NCI-H2196 treated with DMSO at 0.1 percent for 48 hours (cell line): ENCODE data around the gene USP53.
"Not testable (repeated sequence)": the region's sequence is repeated elsewhere in the genome, so short reads cannot be mapped to it uniquely, and the experiment has no call there.

Experiments used
- DNase-seq: peaks from one replicate; lab custom pipeline; 2025; ENCODE audit not compliant: unreplicated experiment; lab: John Stamatoyannopoulos, UW

Gene USP53

DNA sequence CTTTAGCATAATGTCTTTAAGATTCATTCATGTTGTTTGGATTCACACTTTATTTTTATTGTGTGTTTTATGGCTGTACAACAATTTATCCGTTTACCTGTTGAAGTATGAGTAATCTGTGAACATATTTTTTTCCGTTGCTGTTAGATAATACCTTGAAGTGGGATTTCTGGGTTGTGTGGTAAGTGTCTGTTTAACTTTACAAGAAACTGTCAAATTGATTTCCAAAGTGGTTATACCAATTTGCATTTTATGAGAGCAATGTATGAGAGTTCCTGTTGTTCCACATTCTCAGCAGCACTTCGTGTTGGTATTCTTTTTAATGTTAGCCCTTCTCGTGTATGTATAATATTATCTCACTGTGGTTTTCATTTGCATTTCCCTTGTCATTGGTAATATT is 53.6 kb downstream of the USP53 start:
- DNase-seq: no peak

DNA sequence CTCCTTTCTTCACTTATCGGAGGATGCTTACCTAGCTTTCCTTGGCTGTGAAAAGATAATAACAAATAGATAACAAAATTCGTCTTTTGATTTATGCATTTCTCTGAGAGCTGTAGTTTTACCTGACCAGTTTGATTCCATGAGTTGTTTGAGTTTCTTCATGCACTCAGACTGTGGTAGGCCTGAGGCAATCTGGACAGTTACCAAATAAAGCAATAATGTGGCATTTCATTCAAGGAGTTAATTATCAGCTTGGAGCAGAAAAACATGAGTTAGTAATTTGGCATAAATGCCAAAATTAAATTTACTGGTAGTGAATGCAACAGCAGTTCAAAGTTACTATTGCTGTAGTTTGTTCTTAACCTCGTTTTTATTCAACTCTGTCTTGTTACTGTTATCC is 56.0 kb downstream of the USP53 start:
- DNase-seq: no peak

- DNase-seq: no peak
Observed at GRCh38 chr4:119271361-119272085, 59.0 kb downstream of the USP53 start.

GRCh38 chr4:119279541-119279940 is 67.0 kb downstream of the USP53 start:
- not testable (repeated sequence) for DNase-seq

GRCh38 chr4:119279945-119280344 is 67.4 kb downstream of the USP53 start:
- DNase-seq: not testable (repeated sequence)

- no peak for DNase-seq
Observed at GRCh38 chr4:119281393-119281792, 68.9 kb downstream of the USP53 start.

DNA sequence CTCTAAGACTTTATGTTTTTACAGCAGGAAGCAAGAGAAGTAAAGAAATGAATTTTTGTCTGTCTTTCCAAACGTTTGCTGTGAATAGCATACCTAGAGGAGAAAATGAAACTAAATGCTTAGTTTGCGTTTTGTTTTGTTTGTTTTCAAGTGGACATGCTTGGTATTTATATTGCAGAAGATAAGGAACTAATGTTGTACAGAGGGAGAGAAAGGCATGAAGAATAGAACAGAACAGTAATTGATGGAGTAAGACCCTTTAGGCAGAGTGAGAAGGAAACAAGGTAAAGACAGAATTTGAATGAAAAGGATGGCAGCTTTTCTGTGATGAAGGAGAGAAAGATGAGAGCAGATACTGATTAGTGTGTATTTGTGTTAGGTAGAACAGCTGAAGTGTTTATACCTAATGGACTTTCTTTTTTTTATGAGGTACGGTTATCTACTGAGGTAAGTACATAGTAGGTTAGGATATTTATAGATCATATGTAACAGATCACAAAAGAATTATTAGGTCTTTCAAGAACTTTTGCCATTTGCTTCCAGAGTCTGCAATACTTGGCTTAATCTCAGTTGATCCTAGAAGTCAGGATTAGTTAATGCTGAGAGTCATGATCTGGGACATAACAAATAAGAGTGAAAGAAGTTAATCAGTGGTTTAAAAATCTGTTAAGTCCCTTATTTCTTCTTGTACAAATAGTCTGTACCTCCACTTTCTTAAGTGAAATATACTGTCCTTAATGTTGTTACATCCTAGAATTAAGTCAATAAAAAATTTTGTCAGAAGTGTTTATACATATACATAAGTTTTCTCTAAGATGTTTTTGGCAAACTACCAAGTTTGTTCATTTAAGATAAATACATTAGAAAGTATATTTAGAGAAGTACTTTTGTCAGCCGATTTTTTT is 72.6 kb downstream of the USP53 start:
- DNase-seq: no peak

- no peak for DNase-seq
Observed at GRCh38 chr4:119286377-119287002, 74.0 kb downstream of the USP53 start.

GRCh38 chr4:119289313-119289712 is 76.8 kb downstream of the USP53 start:
- no peak for DNase-seq

- no peak for DNase-seq
Observed at GRCh38 chr4:119290598-119290997, 78.1 kb downstream of the USP53 start.

- no peak for DNase-seq
Observed at GRCh38 chr4:119296356-119296755, 83.8 kb downstream of the USP53 start.

- DNase-seq: no peak
Observed at GRCh38 chr4:119297795-119298194, 85.3 kb downstream of the USP53 start.

DNA sequence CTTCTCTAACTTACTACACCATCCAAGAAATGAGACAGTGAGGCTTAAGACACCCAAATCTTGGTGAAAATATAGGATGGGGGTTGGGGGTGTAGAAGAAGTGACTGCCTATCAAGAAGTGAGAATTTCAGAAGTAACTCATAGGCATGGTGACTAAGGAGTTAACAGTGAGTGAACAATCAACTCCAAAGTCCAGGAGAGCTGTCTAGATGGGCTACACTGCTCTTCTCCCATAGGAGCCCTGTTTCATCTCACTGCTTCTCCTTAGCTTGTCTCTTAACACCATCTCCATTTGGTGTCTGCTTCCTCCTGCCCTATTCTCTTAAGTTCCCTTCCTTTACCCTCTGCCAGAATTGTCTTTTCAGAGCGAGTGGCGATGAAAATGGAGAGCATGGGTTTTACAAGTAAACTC is 86.8 kb downstream of the USP53 start:
- DNase-seq: no peak

- DNase-seq: no peak
Observed at GRCh38 chr4:119299741-119300100, 87.2 kb downstream of the USP53 start.

DNA sequence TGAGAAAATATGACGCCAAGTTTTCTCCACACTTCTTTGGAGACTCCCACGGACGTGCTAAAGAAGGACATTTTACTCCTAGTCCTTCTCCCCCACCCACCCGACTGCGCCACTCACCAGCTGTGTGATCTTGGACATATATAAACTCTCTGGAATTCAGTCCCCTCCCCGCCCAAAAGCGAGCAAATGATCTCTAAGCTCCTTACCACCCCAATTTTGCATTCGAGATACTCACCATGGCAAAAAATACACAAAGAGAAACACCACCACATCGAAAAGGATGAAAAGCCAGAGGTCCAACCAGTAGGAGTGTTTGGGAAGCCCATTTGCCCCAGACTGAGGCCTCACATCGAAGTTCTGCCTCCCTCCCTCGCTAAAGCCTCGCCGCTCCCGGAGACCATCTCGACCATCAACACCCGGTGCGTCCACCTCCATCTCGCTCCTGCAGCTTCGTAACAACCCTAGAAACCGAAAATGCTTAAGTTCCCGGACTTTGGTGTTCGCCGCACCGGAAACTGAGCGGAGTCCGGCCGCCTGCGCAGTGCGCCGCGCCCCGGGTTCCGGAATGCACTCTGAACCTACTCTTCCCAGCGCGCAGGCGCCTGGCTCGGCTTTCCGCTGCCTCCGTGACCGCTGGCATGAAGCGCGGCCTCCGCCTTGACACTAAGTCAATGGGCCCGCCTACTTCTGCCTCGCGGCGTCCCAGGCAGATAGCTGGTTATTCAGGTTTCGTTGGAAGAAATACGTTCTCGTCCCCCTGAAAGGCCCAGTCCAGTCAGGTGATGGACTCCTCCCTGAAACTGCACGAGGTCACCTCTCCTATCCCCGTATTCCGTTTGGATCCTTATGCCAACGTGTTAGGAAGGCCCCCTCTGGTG is 87.8 kb downstream of the USP53 start:
- DNase-seq: no peak

DNA sequence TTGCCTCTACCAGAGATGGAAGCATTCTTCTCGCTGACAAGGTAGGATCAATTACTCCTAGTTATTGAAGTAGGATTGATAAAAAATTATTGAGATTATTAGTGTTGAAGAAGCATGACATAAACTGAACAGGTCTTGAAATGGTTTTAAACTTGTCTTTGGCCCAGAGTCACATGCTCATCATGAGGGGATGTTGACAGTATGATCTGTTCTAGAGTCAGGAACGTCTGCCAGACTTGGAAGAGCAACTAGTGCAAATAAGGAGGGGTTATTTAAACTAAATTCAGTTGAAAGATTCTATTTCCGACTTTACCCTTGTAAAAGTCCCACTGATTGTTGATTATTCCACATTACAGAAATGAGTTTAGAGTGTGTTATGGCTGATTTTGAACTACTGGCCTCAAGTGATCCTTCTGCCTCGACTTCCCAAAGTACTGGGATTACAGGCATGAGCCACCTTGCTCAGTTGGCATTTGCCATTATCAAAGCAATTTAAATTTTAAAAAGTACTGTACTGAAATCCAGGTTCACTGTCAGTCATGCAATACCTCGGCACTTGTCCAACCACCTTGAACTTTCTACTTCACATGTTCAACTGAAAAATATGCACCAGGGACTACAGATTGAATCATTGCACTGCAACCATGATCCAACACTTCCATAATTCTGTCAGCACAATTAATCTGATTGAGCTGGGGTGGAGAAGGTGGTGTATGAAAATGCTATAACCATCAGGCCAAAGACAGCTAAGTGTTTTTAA is 89.7 kb downstream of the USP53 start:
- no peak for DNase-seq

DNA sequence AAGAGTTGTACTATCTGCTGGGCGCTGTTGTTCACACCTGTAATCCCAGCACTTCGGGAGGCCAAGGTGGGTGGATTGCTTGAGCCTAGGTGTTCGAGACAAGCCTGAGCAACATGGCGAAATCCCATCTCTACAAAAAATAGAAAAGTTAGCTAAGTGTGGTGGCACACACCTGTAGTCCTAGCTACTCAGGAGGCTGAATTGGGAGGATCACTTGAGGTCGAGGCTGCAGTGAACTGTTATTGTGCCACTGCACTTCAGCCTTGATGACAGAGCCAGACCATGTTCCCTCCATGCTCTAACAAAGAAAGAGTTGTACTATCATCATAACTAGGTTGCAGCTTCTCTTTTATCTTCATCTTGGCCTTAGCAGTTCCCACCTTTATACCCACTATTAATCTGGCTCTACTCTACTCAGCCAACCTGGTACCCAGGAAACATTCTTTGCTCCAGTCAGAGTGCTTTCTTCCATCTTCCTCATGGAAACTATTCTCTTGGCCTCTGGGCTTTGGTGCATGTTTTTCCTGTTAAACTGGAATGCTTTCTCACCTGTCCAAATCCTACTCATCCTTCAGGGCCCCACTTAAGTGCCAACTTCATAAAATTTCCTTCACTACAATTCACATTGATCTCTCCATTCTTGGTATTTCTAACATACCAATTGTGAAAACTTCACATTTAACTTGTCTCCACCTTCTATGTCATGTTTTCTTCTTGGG is 91.2 kb downstream of the USP53 start:
- no peak for DNase-seq

DNA sequence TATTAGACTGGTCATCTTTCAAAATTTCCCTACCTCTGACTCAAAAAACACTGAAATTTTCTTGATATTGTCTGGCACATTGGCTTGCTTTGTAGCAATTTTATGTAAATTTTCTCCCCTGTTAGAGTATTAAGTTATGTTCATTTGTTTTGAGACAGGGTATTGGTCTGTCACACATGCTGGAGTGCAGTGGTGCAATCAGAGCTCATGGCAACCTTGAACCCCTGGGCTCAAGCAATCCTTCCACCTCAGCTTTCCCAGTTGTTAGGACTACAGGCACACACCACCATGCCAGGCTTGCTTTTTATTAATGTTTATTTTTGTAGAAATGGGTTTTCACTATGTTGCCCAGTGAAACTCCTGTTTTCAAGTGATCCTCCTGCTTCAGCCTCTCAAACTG is 91.9 kb downstream of the USP53 start:
- no peak for DNase-seq

DNA sequence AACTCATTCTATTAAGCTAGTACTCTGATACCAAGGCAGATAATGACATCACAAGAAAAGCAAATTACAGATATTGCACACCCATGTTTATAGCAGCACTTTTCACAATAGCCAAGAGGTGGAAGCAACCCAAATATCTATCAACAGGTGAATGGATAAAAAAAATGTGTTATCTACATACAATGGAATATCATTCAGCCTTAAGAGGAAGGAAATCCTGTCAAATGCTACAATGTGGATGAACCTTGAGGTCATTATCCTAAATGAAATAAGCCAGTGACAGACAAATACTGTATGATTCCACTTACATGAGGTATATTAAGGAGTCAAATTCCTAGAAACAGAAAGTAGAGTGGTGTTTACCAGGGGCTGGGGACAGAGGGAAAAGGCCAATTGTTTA is 95.1 kb downstream of the USP53 start:
- DNase-seq: no peak

- no peak for DNase-seq
Observed at GRCh38 chr4:119310826-119311225, 98.3 kb downstream of the USP53 start.
